ENCODE measurements around the gene PAN3.

Gene PAN3

GRCh38 chr13:28229522-28230411 lies 91.4 kb downstream of the PAN3 start:
- DNase-seq: no peak

- no peak for DNase-seq
These were observed 93.3 kb downstream of the PAN3 start for GRCh38 chr13:28231642-28232041.

GRCh38 chr13:28237944-28238343 lies 99.6 kb downstream of the PAN3 start:
- no peak for DNase-seq

GRCh38 chr13:28239374-28239773 lies 101.0 kb downstream of the PAN3 start:
- DNase-seq: no peak

- no peak for DNase-seq
These were observed 107.1 kb downstream of the PAN3 start for GRCh38 chr13:28245465-28245864.

- no peak for DNase-seq
These were observed 108.5 kb downstream of the PAN3 start for GRCh38 chr13:28246891-28247290.

- no peak for DNase-seq
These were observed 109.7 kb downstream of the PAN3 start for GRCh38 chr13:28248080-28248479.

GRCh38 chr13:28250542-28250941 lies 112.2 kb downstream of the PAN3 start:
- no peak for DNase-seq

- DNase-seq: no peak
These were observed 113.1 kb downstream of the PAN3 start for GRCh38 chr13:28251466-28251865.

GRCh38 chr13:28252547-28252946 lies 114.2 kb downstream of the PAN3 start:
- DNase-seq: no peak

- DNase-seq: no peak
These were observed 119.0 kb downstream of the PAN3 start for GRCh38 chr13:28257305-28257704.

GRCh38 chr13:28258417-28258816 lies 120.1 kb downstream of the PAN3 start:
- no peak for DNase-seq

GRCh38 chr13:28267497-28267896 lies 129.2 kb downstream of the PAN3 start:
- no peak for DNase-seq

- no peak for DNase-seq
These were observed 130.5 kb downstream of the PAN3 start for GRCh38 chr13:28268800-28269223.

GRCh38 chr13:28271056-28271840 lies 132.9 kb downstream of the PAN3 start:
- DNase-seq: no peak

GRCh38 chr13:28273919-28274318 lies 135.6 kb downstream of the PAN3 start:
- DNase-seq: no peak

GRCh38 chr13:28282451-28282850 lies 144.1 kb downstream of the PAN3 start:
- no peak for DNase-seq

- DNase-seq: no peak
These were observed 145.3 kb downstream of the PAN3 start for GRCh38 chr13:28283600-28283999.

GRCh38 chr13:28286263-28286662 lies 147.9 kb downstream of the PAN3 start:
- DNase-seq: no peak

- DNase-seq: no peak
These were observed 159.0 kb downstream of the PAN3 start for GRCh38 chr13:28297341-28297740.

GRCh38 chr13:28299916-28300315 lies 161.6 kb downstream of the PAN3 start:
- DNase-seq: no peak

- no peak for DNase-seq
These were observed 163.5 kb downstream of the PAN3 start for GRCh38 chr13:28301839-28302238.

- no peak for DNase-seq
These were observed 168.0 kb downstream of the PAN3 start for GRCh38 chr13:28306325-28306724.

GRCh38 chr13:28313579-28313978 lies 175.2 kb downstream of the PAN3 start:
- DNase-seq: no peak
